ENCODE data around the gene SKA3. TPM values are rescaled to one million over a fixed set of nuclear protein-coding genes. Genes with fewer than 3 reads are reported as not detected.

Gene SKA3
- total and polyA plus RNA-seq, 2 of the 13 experiments (the other 11 are each of a cell fraction or from before 2014, with no cell fraction given): 7.2 to 10.8 TPM

DNA sequence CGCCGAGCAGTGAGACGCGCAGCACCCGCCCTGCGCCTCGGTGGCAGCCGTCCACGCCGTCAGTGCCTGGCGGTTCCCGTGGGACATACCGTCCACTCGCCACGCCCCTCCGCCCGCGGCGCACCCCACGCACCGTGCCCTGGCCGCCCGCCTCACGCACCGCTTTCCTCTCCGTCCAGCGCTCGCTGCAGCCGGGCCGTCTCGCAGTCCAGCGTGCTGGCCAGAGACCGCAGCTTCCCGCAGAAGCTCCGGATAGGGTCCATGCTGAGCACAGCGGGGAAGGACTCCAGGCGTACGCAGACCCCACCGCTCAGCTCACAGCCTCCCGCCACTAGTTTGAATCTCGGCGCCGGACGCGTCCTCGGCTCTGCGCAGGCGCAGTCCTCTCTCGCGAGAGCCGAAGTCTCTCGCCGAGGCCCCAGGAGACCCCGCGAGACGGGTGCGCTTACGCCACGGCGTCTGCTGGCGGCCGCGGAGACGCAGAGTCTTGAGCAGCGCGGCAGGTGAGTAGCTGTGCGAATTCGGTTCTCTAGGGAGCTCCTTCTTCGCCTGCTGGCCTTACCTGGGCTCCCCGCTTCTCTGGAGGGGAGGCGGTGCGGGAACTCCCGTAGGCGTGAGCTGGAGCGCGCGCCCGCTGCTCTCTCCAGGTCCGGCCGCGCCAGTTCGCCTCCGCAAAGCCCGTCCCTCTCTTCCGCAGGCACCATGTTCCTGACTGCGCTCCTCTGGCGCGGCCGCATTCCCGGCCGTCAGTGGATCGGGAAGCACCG, at the start of gene SKA3, which contains the start of gene MRPL57 (continued):
- peak; percentile 54; the same call in 1 of the 2 replicates for TF ChIP-seq SMYD3 (CRISPR knock-in tag; IDR thresholded peaks at IDR 0.05)
- no peak for TF ChIP-seq NFIB (CRISPR knock-in tag; IDR thresholded peaks at IDR 0.05; ENCODE audit: borderline replicate concordance)
- TF ChIP-seq POLR2A (IDR thresholded peaks at IDR 0.05; ENCODE audit: insufficient read depth in 1 of 2, low read depth in 2 of 2, low read length in 2 of 2): peak; percentile 98 to 99
- peak; percentile 83 for TF ChIP-seq PHF20 (CRISPR knock-in tag; IDR thresholded peaks at IDR 0.05)
- 0 out of 2 replicates have a peak, but pooled peaks have one; percentile 10 for TF ChIP-seq RFX3 (CRISPR knock-in tag; IDR thresholded peaks at IDR 0.05)
- TF ChIP-seq, protein P1, sequence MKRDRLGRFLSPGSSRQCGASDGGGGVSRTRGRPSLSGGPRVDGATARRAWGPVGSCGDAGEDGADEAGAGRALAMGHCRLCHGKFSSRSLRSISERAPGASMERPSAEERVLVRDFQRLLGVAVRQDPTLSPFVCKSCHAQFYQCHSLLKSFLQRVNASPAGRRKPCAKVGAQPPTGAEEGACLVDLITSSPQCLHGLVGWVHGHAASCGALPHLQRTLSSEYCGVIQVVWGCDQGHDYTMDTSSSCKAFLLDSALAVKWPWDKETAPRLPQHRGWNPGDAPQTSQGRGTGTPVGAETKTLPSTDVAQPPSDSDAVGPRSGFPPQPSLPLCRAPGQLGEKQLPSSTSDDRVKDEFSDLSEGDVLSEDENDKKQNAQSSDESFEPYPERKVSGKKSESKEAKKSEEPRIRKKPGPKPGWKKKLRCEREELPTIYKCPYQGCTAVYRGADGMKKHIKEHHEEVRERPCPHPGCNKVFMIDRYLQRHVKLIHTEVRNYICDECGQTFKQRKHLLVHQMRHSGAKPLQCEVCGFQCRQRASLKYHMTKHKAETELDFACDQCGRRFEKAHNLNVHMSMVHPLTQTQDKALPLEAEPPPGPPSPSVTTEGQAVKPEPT (CRISPR knock-in tag; IDR thresholded peaks at IDR 0.05; ENCODE audit: low read depth): no peak; the same call in 1 of the 2 replicates
- TF ChIP-seq DNMT3B (CRISPR knock-in tag; conservative IDR thresholded peaks at IDR 0.05): 0 out of 2 replicates have a peak, but pooled peaks have one; percentile 76
- TF ChIP-seq KAT2B (IDR thresholded peaks at IDR 0.05; ENCODE audit: borderline replicate concordance, low read depth, low read length): no peak
- TF ChIP-seq ZNF850 (CRISPR knock-in tag; conservative IDR thresholded peaks at IDR 0.05): no peak
- peak; percentile 100 for TF ChIP-seq KMT2A (CRISPR knock-in tag; IDR thresholded peaks at IDR 0.05)
- TF ChIP-seq ZNF580 (CRISPR knock-in tag; IDR thresholded peaks at IDR 0.05; ENCODE audit: borderline replicate concordance, low read depth): peak; percentile 54; the same call in 1 of the 2 replicates
- TF ChIP-seq ZNF281 (CRISPR knock-in tag; IDR thresholded peaks at IDR 0.05; ENCODE audit: borderline replicate concordance): peak; percentile 21; the same call in 1 of the 2 replicates
- TF ChIP-seq MTERF4 (CRISPR knock-in tag; IDR thresholded peaks at IDR 0.05): peak; percentile 69
- TF ChIP-seq JARID2 (CRISPR knock-in tag; IDR thresholded peaks at IDR 0.05; ENCODE audit: insufficient replicate concordance): peak; percentile 62
- TF ChIP-seq ZNF784 (CRISPR knock-in tag; IDR thresholded peaks at IDR 0.05; ENCODE audit: borderline replicate concordance): peak; percentile 47; the same call in 1 of the 2 replicates
- TF ChIP-seq, protein P2, sequence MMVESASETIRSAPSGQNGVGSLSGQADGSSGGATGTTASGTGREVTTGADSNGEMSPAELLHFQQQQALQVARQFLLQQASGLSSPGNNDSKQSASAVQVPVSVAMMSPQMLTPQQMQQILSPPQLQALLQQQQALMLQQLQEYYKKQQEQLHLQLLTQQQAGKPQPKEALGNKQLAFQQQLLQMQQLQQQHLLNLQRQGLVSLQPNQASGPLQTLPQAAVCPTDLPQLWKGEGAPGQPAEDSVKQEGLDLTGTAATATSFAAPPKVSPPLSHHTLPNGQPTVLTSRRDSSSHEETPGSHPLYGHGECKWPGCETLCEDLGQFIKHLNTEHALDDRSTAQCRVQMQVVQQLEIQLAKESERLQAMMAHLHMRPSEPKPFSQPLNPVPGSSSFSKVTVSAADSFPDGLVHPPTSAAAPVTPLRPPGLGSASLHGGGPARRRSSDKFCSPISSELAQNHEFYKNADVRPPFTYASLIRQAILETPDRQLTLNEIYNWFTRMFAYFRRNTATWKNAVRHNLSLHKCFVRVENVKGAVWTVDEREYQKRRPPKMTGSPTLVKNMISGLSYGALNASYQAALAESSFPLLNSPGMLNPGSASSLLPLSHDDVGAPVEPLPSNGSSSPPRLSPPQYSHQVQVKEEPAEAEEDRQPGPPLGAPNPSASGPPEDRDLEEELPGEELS (CRISPR knock-in tag; IDR thresholded peaks at IDR 0.05): peak; percentile 51; the same call in 1 of the 2 replicates
- TF ChIP-seq DMAP1 (CRISPR knock-in tag; IDR thresholded peaks at IDR 0.05): peak; percentile 97
- peak; percentile 84 for TF ChIP-seq ZNF749 (CRISPR knock-in tag; IDR thresholded peaks at IDR 0.05; ENCODE audit: borderline replicate concordance)
- TF ChIP-seq ZNF83 (CRISPR knock-in tag; IDR thresholded peaks at IDR 0.05; ENCODE audit: borderline replicate concordance): no peak; the same call in 1 of the 2 replicates
